ENCODE measurements around the gene AIDA. TPM values are rescaled to one million over a fixed set of nuclear protein-coding genes. Genes with fewer than 3 reads are reported as not detected.
"Not testable (repeated sequence)": the region's sequence is repeated elsewhere in the genome, so short reads cannot be mapped to it uniquely, and the experiment has no call there.

The AIDA gene
- total RNA-seq, 1 experiment from 2014 or later, result 73.1 TPM

DNA sequence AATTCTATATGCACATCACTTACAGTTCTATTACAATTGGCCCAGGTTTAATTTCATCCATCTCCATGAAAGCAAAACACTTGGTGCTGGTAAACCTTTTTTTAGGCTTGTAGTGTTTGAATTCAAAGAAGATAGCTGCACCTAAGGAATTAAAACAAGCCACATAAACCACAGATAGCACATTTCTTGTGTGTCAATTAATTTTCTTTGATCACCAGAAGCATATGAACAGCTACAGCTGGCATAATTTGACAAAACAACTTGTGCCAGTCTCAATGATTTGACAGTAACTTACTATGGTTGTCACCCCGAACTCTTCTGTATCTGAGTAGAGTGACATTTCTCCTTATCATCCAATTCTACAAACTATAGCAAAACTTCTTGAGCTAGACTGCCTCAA lies 42.2 kb downstream of the AIDA start:
- BruUV-seq (replicated peaks), result no TSS peak
- DNase-seq (ENCODE audit: low read depth, low spot score) (no peak), ATAC-seq (no peak)
- in situ Hi-C loops (cut with HindIII; ENCODE audit: low pct_unique_long_range_greater_than_20kb, low sequenced_read_pairs) (no loop called here), intact Hi-C loops (cut with micrococcal nuclease; ENCODE audit: unreplicated experiment) (no loop called here)
- no peak for TF ChIP-seq SIN3A (IDR thresholded peaks at IDR 0.05; ENCODE audit: borderline replicate concordance, insufficient read depth, low read depth, low read length)
- no peak for TF ChIP-seq TCF7L2 (IDR thresholded peaks at IDR 0.05; ENCODE audit: low read depth, low read length)
- no peak for TF ChIP-seq POLR2AphosphoS5 (IDR thresholded peaks at IDR 0.05; ENCODE audit: low read depth, low read length)
- TF ChIP-seq, protein P1, sequence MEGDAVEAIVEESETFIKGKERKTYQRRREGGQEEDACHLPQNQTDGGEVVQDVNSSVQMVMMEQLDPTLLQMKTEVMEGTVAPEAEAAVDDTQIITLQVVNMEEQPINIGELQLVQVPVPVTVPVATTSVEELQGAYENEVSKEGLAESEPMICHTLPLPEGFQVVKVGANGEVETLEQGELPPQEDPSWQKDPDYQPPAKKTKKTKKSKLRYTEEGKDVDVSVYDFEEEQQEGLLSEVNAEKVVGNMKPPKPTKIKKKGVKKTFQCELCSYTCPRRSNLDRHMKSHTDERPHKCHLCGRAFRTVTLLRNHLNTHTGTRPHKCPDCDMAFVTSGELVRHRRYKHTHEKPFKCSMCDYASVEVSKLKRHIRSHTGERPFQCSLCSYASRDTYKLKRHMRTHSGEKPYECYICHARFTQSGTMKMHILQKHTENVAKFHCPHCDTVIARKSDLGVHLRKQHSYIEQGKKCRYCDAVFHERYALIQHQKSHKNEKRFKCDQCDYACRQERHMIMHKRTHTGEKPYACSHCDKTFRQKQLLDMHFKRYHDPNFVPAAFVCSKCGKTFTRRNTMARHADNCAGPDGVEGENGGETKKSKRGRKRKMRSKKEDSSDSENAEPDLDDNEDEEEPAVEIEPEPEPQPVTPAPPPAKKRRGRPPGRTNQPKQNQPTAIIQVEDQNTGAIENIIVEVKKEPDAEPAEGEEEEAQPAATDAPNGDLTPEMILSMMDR (IDR thresholded peaks at IDR 0.05), result no peak
- TF ChIP-seq, protein P2, sequence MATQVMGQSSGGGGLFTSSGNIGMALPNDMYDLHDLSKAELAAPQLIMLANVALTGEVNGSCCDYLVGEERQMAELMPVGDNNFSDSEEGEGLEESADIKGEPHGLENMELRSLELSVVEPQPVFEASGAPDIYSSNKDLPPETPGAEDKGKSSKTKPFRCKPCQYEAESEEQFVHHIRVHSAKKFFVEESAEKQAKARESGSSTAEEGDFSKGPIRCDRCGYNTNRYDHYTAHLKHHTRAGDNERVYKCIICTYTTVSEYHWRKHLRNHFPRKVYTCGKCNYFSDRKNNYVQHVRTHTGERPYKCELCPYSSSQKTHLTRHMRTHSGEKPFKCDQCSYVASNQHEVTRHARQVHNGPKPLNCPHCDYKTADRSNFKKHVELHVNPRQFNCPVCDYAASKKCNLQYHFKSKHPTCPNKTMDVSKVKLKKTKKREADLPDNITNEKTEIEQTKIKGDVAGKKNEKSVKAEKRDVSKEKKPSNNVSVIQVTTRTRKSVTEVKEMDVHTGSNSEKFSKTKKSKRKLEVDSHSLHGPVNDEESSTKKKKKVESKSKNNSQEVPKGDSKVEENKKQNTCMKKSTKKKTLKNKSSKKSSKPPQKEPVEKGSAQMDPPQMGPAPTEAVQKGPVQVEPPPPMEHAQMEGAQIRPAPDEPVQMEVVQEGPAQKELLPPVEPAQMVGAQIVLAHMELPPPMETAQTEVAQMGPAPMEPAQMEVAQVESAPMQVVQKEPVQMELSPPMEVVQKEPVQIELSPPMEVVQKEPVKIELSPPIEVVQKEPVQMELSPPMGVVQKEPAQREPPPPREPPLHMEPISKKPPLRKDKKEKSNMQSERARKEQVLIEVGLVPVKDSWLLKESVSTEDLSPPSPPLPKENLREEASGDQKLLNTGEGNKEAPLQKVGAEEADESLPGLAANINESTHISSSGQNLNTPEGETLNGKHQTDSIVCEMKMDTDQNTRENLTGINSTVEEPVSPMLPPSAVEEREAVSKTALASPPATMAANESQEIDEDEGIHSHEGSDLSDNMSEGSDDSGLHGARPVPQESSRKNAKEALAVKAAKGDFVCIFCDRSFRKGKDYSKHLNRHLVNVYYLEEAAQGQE (IDR thresholded peaks at IDR 0.05; ENCODE audit: insufficient read depth in 1 of 2, low read depth in 2 of 2, low read length in 1 of 2), result no peak
- no peaks in the 10 kb centered on the region for H3K27me3 ChIP-seq (ENCODE audit: control insufficient read depth, insufficient read depth, low read length)
- H3K9me3 ChIP-seq (ENCODE audit: control insufficient read depth, insufficient read depth, low read depth, low read length), result no peaks in the 10 kb centered on the region
- H3K27ac ChIP-seq (ENCODE audit: low read length), result no peak overlapping the region
- peaks cover 41% of the 10 kb centered on the region for H3K36me3 ChIP-seq (ENCODE audit: control insufficient read depth, insufficient read depth, low read length)
- POLR2A ChIA-PET, result no interaction called here
- CTCF ChIA-PET, result no interaction called here
- H3K4me1 ChIP-seq (ENCODE audit: control insufficient read depth, insufficient read depth, low read length), result no peaks in the 10 kb centered on the region
- no peak overlapping the region for H3K4me3 ChIP-seq (ENCODE audit: low read depth in 2 of 2, low read length in 2 of 2)

DNA sequence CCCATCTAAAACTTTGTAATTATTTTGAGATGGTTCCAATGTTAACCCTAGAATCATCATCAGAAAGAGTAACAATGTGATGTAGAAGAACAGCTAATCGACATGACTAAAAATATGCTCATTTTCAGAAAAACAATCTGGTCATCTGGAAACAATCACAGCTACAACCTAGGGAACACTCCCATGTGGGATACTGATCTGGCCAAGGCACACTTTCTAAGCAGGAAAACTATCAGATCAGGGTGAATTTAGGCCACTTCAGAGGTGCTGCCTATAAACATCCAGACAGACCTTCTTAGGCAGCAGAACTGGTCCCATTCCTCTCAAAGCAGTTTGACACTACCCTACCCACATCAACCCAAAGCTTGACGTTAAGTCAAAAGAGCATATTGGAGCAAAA lies 43.2 kb downstream of the AIDA start:
- in situ Hi-C loops (cut with HindIII; ENCODE audit: low pct_unique_long_range_greater_than_20kb, low sequenced_read_pairs); H3K27me3 ChIP-seq (ENCODE audit: control insufficient read depth, insufficient read depth, low read length); intact Hi-C loops (cut with micrococcal nuclease; ENCODE audit: unreplicated experiment); H3K4me3 ChIP-seq (ENCODE audit: low read depth in 2 of 2, low read length in 2 of 2); H3K4me1 ChIP-seq (ENCODE audit: control insufficient read depth, insufficient read depth, low read length); CTCF ChIA-PET; DNase-seq (ENCODE audit: low read depth, low spot score); ATAC-seq; BruUV-seq (replicated peaks); H3K9me3 ChIP-seq (ENCODE audit: control insufficient read depth, insufficient read depth, low read depth, low read length); H3K27ac ChIP-seq (ENCODE audit: low read length); POLR2A ChIA-PET: not testable (repeated sequence)
- peaks cover 42% of the 10 kb centered on the region for H3K36me3 ChIP-seq (ENCODE audit: control insufficient read depth, insufficient read depth, low read length)

GRCh38 chr1:222668184-222668583 lies 44.1 kb downstream of the AIDA start:
- H3K27me3 ChIP-seq (ENCODE audit: control insufficient read depth, insufficient read depth, low read length); H3K4me3 ChIP-seq (ENCODE audit: low read depth in 2 of 2, low read length in 2 of 2); in situ Hi-C loops (cut with HindIII; ENCODE audit: low pct_unique_long_range_greater_than_20kb, low sequenced_read_pairs); DNase-seq (ENCODE audit: low read depth, low spot score); CTCF ChIA-PET; BruUV-seq (replicated peaks); ATAC-seq; POLR2A ChIA-PET; H3K9me3 ChIP-seq (ENCODE audit: control insufficient read depth, insufficient read depth, low read depth, low read length); intact Hi-C loops (cut with micrococcal nuclease; ENCODE audit: unreplicated experiment); H3K4me1 ChIP-seq (ENCODE audit: control insufficient read depth, insufficient read depth, low read length); H3K27ac ChIP-seq (ENCODE audit: low read length): not testable (repeated sequence)
- peaks cover 49% of the 10 kb centered on the region for H3K36me3 ChIP-seq (ENCODE audit: control insufficient read depth, insufficient read depth, low read length)

Measured in Panc1 (cell line).